Epithelial cell of prostate (primary cell): ENCODE data around the gene GART.
"Not testable (repeated sequence)": the region's sequence is repeated elsewhere in the genome, so short reads cannot be mapped to it uniquely, and the experiment has no call there.

ENCODE experiments used
- DNase-seq: peaks from one replicate; pipeline ENCODE4 v3.0.0-alpha.2; 2011; ENCODE audit warnings: low read depth, low spot score
- H3K27ac ChIP-seq: fragments of 450-650 bp; 2 replicates; pipeline ENCODE4 v1.5.1; 2017; ENCODE audit warnings: mild to moderate bottlenecking

Gene GART

GRCh38 chr21:33478935-33479678 lies 62.8 kb downstream of the GART start:
- peak overlapping the region; percentile 84 for H3K27ac ChIP-seq
- no peak for DNase-seq

- no peak overlapping the region for H3K27ac ChIP-seq
- no peak for DNase-seq
Observed at GRCh38 chr21:33478182-33478581, 63.7 kb downstream of the GART start.

- no peak for DNase-seq
- H3K27ac ChIP-seq = no peak overlapping the region
Observed at GRCh38 chr21:33477066-33477465, 64.9 kb downstream of the GART start.

- no peak for DNase-seq
Observed at GRCh38 chr21:33473344-33473743, 68.6 kb downstream of the GART start.

GRCh38 chr21:33470701-33471100 lies 71.2 kb downstream of the GART start:
- H3K27ac ChIP-seq = no peak overlapping the region
- no peak for DNase-seq

More at GRCh38 chr21:33473344-33473743, 68.6 kb downstream of the GART start:
- H3K27ac ChIP-seq = no peak overlapping the region

- H3K27ac ChIP-seq, DNase-seq: not testable (repeated sequence)
Observed at GRCh38 chr21:33469183-33469582, 72.7 kb downstream of the GART start.

GRCh38 chr21:33461538-33462250 lies 80.2 kb downstream of the GART start:
- H3K27ac ChIP-seq = no peak overlapping the region
- no peak for DNase-seq

- DNase-seq = no peak
- no peak overlapping the region for H3K27ac ChIP-seq
Observed at GRCh38 chr21:33458861-33459260, 83.1 kb downstream of the GART start.

- no peak overlapping the region for H3K27ac ChIP-seq
- no peak for DNase-seq
Observed at GRCh38 chr21:33455686-33456446, 86.1 kb downstream of the GART start.
